Keratinocyte (primary cell): ENCODE data around the gene DAO. TPM values are rescaled to one million over a fixed set of nuclear protein-coding genes. Genes with fewer than 3 reads are reported as not detected.
"Not testable (repeated sequence)": the region's sequence is repeated elsewhere in the genome, so short reads cannot be mapped to it uniquely, and the experiment has no call there.

Experiments
- DNase-seq: peaks from one replicate; pipeline ENCODE4 v3.0.0-alpha.2; 2011; ENCODE audit warnings: low read depth, missing footprints, low spot score
- FAIRE-seq: peaks from 2 replicates; lab custom pipeline; 2011; peaks lifted over from hg19 to GRCh38; lab: Jason Lieb, UNC
- H2AFZ ChIP-seq: 2 replicates; pipeline ENCODE4 v1.6.0; 2012; ENCODE audit warnings: low read length, control low read depth, inconsistent platforms; ENCODE audit not compliant: control insufficient read depth
- H3K27ac ChIP-seq: 2 replicates; pipeline ENCODE4 v1.5.1; 2011; ENCODE audit warnings: low read length; ENCODE audit not compliant: control insufficient read depth, insufficient read depth
- H3K27me3 ChIP-seq: 3 replicates; pipeline ENCODE4 v1.6.0; 2011; ENCODE audit warnings: low read length; ENCODE audit not compliant: control insufficient read depth, insufficient read depth; ENCODE audit errors: extremely low read depth
- H3K36me3 ChIP-seq, 2 experiments: 2 replicates in 1 of 2; 3 replicates in 1 of 2; pipeline ENCODE4 v1.5.1; 2011; ENCODE audit warnings: low read length in 2 of 2, mild to moderate bottlenecking in 1 of 2; ENCODE audit not compliant: control insufficient read depth in 2 of 2, insufficient read depth in 2 of 2; ENCODE audit errors: extremely low read depth in 1 of 2
- H3K4me1 ChIP-seq: 3 replicates; pipeline ENCODE4 v1.5.1; 2011; ENCODE audit warnings: low read length; ENCODE audit not compliant: control insufficient read depth, insufficient read depth; ENCODE audit errors: extremely low read depth
- H3K4me2 ChIP-seq: 3 replicates; pipeline ENCODE4 v1.6.0; 2011; ENCODE audit warnings: low read depth, low read length; ENCODE audit not compliant: control insufficient read depth, insufficient read depth; ENCODE audit errors: extremely low read depth
- H3K4me3 ChIP-seq, 3 experiments: fragments of 200-600 bp in 1 of 3; sonication (generic) in 1 of 3; 2 replicates in 2 of 3; 3 replicates in 1 of 3; pipeline ENCODE4 v1.5.1; 2011 to 2016; ENCODE audit warnings: low read length in 3 of 3, mild to moderate bottlenecking in 3 of 3, control low read depth in 2 of 3, inconsistent platforms in 1 of 3, low read depth in 1 of 3, mixed read lengths in 1 of 3, mixed run types in 1 of 3, moderate library complexity in 1 of 3; ENCODE audit not compliant: control insufficient read depth in 2 of 3, insufficient read depth in 2 of 3; ENCODE audit errors: extremely low read depth in 1 of 3
- H3K79me2 ChIP-seq: 2 replicates; pipeline ENCODE4 v1.6.0; 2012; ENCODE audit warnings: low read length; ENCODE audit not compliant: control insufficient read depth, insufficient read depth
- H3K9ac ChIP-seq: 3 replicates; pipeline ENCODE4 v1.6.0; 2011; ENCODE audit warnings: low read length; ENCODE audit not compliant: control insufficient read depth, insufficient read depth; ENCODE audit errors: extremely low read depth
- H3K9me1 ChIP-seq: 3 replicates; pipeline ENCODE4 v1.6.0; 2011; ENCODE audit warnings: low read length; ENCODE audit not compliant: control insufficient read depth, insufficient read depth; ENCODE audit errors: extremely low read depth
- H3K9me3 ChIP-seq: 2 replicates; pipeline ENCODE4 v1.5.1; 2012; ENCODE audit warnings: low read depth, low read length; ENCODE audit not compliant: control insufficient read depth
- H4K20me1 ChIP-seq: 3 replicates; pipeline ENCODE4 v1.6.0; 2011; ENCODE audit warnings: low read length; ENCODE audit not compliant: control insufficient read depth, insufficient read depth; ENCODE audit errors: extremely low read depth
- CTCF ChIP-seq, 3 experiments: IDR thresholded peaks in 1 of 3; conservative IDR thresholded peaks in 1 of 3; optimal IDR thresholded peaks in 1 of 3; 2 replicates in 2 of 3; 3 replicates in 1 of 3; pipeline versions ENCODE3 to v1.5.1; 2011; ENCODE audit warnings: low read length in 3 of 3, mild to moderate bottlenecking in 3 of 3, moderate library complexity in 2 of 3, control low read depth in 1 of 3, inconsistent platforms in 1 of 3; ENCODE audit not compliant: insufficient read depth in 2 of 3; ENCODE audit errors: extremely low read depth in 1 of 3
- EZH2 ChIP-seq: IDR thresholded peaks from one replicate; pipeline ENCODE4 v1.6.1; 2012; ENCODE audit warnings: inconsistent platforms, mild to moderate bottlenecking, low read length, moderate library complexity
- dilution Hi-C: fragments of 300-500 bp; cut with MboI; formaldehyde crosslinking; loops from one replicate; pipeline ENCODE4 v1.7.0; 2020; ENCODE audit warnings: low sequenced_read_pairs; ENCODE audit not compliant: extremely low pct_ligation_motif_present
- polyA plus RNA-seq, 5 experiments: library from polyadenylated mRNA; depleted of rRNA in 3 of 5; stranded (reverse) in 3 of 5; stranded (forward) in 1 of 5; unstranded in 1 of 5; fragments of >200 nt; gene quantifications; 1 replicate in 1 of 5; 2 replicates in 3 of 5; 3 replicates in 1 of 5; pipeline versions ENCODE4 v1.2.1 to v1.2.3, GENCODE V29; 2011 to 2012; ENCODE audit warnings: missing spikeins in 2 of 5, low read depth in 1 of 5, low replicate concordance in 1 of 5

Gene DAO
- polyA plus RNA-seq, 1 donor (not counting 4 experiments of a cell fraction or from before 2014, with no cell fraction given), result not detected

GRCh38 chr12:108865169-108865568 lies 14.7 kb upstream of the DAO start:
- H3K79me2 ChIP-seq, result no peaks in the 10 kb centered on the region
- no peak overlapping the region for H3K4me2 ChIP-seq
- dilution Hi-C loops, result no loop called here
- H3K36me3 ChIP-seq, result no peaks in the 10 kb centered on the region
- H3K4me3 ChIP-seq, result no peak overlapping the region
- FAIRE-seq (no peak), DNase-seq (no peak)
- H3K27ac ChIP-seq, result no peak overlapping the region
- TF ChIP-seq CTCF (optimal IDR thresholded peaks at IDR 0.05 in 1 of 3, IDR thresholded peaks at IDR 0.05 in 1 of 3, conservative IDR thresholded peaks at IDR 0.05 in 1 of 3; ENCODE audit: extremely low read depth in 1 of 3, insufficient read depth in 2 of 3, low read length in 3 of 3) (no peak), EZH2 (no peak)
- no peak overlapping the region for H3K9ac ChIP-seq
- H3K9me1 ChIP-seq, result no peaks in the 10 kb centered on the region
- no peak overlapping the region for H2AFZ ChIP-seq
- H3K4me1 ChIP-seq, result no peaks in the 10 kb centered on the region
- no peaks in the 10 kb centered on the region for H3K27me3 ChIP-seq
- H4K20me1 ChIP-seq, result no peaks in the 10 kb centered on the region
- no peaks in the 10 kb centered on the region for H3K9me3 ChIP-seq

GRCh38 chr12:108866083-108866482 lies 13.8 kb upstream of the DAO start:
- FAIRE-seq, H3K4me2 ChIP-seq, H3K27me3 ChIP-seq, H3K4me1 ChIP-seq, H3K9me1 ChIP-seq, H3K9ac ChIP-seq, H3K36me3 ChIP-seq, H3K4me3 ChIP-seq, H3K9me3 ChIP-seq, H3K79me2 ChIP-seq, H3K27ac ChIP-seq, dilution Hi-C loops, H2AFZ ChIP-seq, H4K20me1 ChIP-seq, DNase-seq: not testable (repeated sequence)

- FAIRE-seq (no peak), DNase-seq (no peak)
- Histone ChIP-seq H3K79me2 (no peaks in the 10 kb centered on the region), H3K9me1 (no peaks in the 10 kb centered on the region), H2AFZ (no peak overlapping the region), H3K4me1 (no peaks in the 10 kb centered on the region), H3K36me3 (no peaks in the 10 kb centered on the region), H3K9ac (no peak overlapping the region), H3K9me3 (no peaks in the 10 kb centered on the region), H4K20me1 (no peaks in the 10 kb centered on the region), H3K4me3 (no peak overlapping the region), H3K27ac (no peak overlapping the region), H3K4me2 (no peak overlapping the region), H3K27me3 (no peaks in the 10 kb centered on the region)
- dilution Hi-C loops, result no loop called here
- no peak for TF ChIP-seq CTCF (optimal IDR thresholded peaks at IDR 0.05 in 1 of 3, IDR thresholded peaks at IDR 0.05 in 1 of 3, conservative IDR thresholded peaks at IDR 0.05 in 1 of 3; ENCODE audit: extremely low read depth in 1 of 3, insufficient read depth in 2 of 3, low read length in 3 of 3)
- no peak for TF ChIP-seq EZH2
Measured at GRCh38 chr12:108868781-108869180, 11.1 kb upstream of the DAO start.
